HG03175 (cell line): ENCODE results near the gene MRPL1.
A peak's percentile ranks its signal among the peaks of the same experiment; 100 is the strongest.
"Not testable (repeated sequence)": the region's sequence is repeated elsewhere in the genome, so short reads cannot be mapped to it uniquely, and the experiment has no call there.

ENCODE experiments used
- ATAC-seq: cut with Tn5 transposase; IDR thresholded peaks from one replicate; pipeline ENCODE4 v1.9.1; 2021; ENCODE audit warnings: mild to moderate bottlenecking, moderate library complexity; ENCODE audit not compliant: unreplicated experiment

Gene MRPL1

DNA sequence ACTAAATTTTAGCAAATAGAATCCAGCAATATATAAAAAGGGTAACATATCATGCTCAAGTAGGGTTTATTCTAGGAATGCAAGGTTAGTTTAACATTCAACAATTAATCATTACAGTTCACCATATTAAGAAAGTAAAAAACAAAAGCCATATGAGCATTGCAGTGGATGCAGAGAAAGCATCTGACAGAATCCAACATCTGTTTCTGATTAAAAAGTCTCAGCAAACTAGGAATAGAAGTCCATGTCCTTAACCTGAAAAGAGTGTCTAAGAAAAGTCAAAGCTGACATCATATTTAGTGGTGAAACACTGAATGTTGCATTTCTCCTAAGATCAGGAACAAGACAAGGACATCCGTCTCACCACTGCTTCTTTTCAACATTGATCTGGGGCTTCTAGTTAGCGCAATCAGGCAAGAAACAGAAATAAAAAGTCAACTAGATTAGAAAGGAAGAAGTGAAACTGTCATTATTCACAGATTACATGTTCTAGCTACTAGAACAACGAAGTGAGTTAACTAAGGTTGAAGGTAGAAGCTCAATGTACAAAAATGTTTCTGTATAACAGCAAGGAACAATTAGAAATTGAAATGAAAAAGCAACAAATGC is 49.3 kb downstream of the MRPL1 start:
- ATAC-seq = peak; percentile 80

DNA sequence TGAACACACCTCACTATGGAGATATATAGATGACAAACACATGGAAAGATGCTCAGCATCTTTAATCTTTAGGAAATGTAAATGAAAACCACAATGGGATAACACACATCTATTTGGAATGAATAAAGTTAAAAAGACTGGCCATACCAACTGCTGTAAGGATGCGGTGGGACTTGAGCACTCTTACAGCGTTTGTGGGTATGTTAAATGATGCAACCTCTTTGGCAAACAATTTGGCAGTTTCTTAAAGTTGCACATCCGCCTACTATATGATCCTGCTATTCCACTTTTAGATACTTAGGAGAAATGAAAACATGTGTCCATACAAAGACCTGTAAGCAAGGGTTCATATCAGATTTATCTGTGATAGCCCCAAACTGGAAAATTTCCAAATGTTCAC is 50.7 kb downstream of the MRPL1 start:
- no peak for ATAC-seq

DNA sequence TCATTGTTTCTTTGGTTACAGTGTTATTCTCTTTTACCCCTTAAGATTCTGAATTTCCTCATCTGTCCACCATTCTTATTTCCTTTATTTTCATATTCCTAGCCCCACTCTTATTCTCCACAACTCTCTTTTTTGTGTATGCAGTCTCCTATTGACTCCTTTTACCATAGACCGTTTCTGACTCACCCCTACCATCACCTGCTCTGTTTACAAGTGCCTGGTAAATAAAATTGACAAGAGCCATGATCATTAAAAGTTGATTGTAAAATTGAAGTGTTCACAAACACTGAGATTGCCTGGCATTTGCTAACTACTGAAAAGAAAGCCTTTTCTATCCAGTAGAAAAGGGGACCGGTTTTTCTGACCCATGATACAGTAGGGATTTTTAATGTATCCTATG is 54.4 kb downstream of the MRPL1 start:
- no peak for ATAC-seq

DNA sequence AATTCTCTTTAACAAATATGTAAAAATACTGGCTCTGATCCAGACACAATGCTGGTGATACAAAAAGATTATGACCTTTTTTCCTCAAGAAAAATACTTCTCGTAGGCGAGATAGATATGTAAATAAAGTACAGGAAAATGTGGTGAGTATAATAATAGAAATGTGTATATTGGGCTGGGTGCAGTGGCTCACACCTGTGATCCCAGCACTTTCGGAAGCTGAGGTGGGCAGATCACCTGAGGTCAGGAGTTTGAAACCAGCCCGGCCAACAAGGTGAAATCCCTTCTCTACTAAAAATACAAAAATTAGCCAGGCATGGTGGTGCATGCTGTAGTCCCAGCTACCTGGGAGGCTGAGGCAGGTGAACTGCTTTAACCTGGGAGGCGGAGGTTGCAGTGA is 55.0 kb downstream of the MRPL1 start:
- ATAC-seq = no peak

DNA sequence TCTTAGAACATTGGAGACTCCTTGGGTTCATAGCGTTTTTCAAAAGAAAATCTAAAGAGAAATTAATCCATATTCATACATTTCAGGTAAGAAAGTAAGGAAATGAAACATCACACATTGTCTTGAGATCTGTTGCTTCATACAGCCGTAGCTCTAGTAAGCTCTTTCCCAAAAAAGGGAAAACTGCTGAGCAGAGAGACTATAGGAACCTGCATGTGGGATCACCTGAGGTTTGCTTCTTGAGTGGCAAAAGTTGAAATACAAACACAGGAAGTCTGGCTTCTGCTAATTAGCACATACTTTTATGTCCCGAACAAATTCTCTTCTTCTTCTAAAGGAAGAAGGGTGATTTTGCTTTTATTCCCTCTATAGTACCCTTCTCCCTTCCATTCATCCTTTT is 57.7 kb downstream of the MRPL1 start:
- ATAC-seq = no peak

DNA sequence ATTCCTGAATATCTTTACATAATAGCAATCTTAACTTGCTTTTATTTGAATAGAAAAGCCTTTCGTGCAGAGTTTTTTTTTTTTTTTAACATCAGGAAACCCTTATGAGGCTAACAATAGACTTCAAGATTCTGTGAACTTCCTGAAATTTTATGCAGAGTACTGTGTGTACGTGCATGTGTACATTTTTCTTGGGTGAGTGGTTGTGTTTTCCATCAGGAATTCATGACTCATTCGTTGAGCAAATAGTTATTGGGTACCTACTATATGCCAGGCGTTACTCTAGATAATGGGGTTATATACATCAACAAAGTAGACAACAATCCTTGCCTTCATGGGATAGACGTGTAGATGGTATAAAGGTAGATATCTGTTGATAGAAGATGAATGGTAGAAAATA is 59.1 kb downstream of the MRPL1 start:
- ATAC-seq = no peak

DNA sequence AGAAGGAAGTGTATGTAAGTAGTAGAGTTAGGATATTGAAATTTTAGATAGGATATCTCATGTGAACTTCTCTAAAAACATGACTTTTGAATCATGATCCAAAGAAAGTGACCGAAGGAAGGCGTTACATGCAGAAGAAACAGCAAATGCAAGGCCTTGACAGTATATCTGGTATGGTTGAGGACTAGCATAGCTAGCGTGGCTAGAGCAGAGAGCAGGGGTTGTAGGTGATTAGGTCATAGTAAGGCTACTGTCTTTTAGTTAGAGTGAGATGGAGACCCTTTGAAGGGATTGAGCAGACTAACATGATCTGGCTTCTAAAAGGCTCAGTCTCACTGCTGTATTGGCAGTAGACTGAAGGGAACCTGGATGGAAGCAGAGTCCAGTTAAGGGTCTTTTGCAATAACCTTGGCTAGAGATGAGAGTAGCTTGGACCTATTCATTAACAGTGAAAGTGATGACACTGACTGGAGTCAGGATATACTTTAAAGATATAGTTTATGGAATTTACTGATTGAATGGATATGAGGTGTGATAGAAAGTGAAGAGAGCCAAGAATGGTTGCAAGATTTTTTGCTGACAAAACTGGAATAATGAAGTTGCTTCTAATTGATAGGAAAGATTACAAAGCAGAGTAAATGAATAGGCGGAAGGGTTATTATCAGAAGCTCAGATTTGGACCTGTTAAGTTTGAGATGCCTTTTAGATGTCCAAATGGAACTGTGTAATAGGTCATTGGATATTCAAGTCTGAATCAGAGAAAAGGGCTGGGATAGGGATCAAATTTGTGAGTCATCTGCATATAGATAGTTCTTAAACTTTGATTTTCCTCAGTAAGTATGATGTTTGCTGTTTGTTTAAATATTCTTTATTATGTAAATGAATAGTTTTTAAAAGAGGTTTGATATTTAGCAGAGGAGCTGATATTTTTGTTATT is 59.8 kb downstream of the MRPL1 start:
- ATAC-seq = no peak

DNA sequence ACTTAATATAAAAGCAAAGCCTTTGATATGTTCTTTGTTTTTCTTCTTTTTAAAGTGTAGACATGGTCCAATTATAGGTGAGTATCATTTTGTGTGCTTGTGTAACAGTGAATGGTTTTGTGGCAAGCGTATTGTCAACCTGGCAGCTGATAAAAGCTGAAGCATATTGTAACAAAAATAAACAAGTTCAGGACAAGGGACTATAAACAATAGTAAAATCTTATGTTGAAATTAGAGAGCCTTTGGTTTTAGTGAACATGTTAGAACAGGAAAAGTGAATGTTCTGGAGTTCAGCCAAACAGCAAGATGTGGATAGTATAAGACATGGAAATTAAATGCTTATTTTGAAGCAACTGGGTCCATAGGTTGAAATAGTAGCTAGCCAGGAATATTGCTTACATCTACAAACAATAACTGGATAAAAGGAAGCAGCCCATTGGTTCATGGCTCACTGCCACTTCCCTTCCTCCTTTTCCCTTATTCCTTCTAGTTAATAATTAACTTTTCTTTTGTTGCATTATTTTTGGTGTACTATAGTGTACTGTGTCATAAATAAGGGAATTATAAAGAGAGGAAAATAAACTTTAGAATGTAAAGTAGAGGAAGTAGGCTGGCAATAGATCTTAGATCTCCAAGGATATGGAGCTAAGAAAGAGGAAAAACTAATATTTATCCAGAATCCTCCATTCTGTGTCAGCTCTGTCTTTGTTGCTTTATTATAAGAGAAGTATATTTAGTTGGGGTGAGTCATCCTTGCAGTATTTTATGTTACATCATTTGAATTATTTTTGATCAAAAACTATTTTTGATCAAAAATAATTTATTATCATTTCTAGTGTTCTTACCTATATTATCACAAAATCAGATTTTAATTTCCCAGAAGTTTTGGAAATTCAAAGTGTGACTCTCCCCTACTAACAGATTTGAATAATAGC is 65.6 kb downstream of the MRPL1 start:
- ATAC-seq = no peak

DNA sequence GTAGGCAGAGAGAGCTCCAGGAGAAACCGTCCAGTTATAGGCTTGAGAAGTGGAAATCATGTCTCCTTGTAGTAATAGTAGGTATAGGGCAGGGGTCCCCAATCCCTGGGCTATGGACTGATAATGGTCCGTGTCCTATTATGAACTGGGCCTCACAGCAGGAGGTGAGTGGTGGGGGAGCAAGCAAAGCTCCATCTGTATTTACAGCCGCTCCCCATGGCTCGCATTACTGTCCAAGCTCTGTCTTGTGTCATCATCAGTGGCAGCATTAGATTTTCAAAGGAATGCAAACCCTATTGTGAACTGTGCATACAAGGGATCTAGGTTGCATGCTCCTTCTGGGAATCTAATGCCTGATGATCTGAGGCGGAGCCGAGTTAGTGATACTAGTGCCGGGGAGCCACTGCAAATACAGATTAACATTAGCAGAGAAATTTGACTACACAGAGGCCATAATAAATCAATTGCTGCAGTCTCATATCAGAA is 67.6 kb downstream of the MRPL1 start:
- no peak for ATAC-seq

DNA sequence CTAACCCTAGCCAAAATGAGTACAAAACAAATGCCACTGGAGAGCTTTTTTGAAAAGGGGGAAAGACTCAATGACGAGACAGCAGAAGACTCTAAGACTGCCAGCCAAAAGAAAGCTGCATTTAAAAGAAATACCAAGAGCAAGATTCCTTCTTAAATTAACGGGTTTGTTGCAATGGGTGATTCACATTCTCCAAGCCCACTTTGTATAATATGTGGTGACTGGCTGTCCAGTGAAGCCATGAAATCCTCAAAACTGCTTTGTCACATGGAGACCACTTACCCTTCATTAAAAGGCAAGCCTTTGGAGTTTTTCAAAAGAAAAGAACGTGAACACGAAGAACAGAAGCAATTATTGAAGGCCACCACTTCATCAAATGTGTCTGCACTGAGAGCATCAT is 68.2 kb downstream of the MRPL1 start:
- ATAC-seq = no peak

DNA sequence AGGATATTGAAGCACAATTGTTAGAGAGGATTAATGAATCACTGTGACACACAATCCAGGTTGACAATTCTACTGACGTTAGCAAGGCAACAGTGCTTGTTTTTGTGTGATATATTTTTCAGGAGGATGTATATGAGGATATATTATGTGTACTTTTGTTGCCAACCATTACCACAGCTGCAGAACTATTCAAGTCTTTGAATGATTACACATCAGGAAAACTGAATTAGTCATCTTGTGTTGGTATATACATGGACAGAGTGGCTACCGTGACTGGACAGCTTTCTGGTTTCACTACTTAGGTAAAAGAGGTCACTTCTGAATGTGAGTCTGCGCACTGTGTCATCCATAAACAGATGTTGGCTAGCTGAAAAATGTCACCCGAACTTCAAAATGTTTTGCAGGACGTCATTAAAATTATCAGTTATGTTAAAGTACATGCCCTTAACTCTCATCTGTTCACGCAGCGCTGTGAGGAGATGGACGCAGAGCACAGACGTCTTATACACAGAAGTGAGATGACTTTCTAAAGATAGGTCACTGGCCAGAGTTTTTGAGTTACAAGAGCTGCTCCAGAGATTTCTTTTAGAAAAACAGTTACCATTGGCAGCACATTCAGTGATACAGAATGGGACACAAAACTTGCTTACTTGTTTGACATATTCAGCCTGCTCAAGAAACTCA is 69.0 kb downstream of the MRPL1 start:
- no peak for ATAC-seq

DNA sequence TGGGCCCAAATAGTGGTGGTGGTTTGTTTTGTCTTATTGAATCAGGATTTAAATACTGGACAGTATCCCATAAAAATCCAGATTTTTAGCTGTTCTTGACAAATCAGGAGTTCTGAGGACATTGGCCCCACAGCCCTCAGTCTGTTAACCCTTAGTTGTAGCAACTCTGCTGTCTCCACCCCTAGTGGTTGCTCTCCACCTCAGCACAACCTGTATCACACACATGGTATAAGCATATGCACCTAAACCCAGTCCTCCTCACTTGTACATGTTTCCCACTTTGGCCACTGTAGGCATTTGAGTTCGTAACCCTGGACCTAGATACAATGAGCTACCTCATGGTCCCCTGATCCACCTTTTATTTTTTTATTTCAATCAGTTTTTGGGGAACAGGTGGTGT is 75.9 kb downstream of the MRPL1 start:
- no peak for ATAC-seq

DNA sequence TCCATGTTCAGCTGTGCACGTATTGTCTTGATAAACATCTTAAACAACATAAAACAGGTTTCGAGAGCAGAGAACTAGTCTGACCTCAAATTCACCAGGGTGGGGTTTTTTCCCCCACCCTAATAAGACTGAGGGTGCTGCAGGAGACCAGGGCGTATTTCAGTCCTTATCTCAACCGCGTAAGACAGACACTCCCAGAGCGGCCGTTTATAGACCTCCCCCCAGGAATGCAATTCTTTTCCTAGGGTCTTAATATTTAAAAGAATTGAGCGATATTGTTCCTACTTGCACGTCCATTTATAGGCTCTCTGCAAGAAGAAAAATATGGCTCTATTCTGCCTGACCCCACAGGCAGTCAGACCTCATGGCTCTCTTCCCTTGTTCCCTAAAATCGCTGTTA is 83.3 kb downstream of the MRPL1 start:
- ATAC-seq = not testable (repeated sequence)

DNA sequence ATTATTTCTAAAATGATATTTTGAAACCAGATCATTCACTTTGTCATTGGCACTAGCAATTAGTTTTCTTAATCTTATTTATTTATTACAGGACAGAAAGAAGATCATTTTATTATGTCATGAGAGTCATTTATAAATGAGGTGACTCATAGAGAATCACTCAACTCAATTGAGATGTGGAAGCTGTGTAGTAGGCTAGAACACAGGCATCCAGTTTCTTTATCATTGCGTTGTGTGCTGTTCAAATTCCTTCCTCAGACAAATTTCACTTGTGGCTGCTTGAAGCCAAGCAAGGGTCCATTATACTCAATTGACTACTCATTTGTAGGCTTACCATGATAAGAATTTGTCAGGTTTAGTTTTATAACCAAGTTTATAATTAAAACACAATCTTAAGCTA is 87.6 kb downstream of the MRPL1 start:
- ATAC-seq = no peak

DNA sequence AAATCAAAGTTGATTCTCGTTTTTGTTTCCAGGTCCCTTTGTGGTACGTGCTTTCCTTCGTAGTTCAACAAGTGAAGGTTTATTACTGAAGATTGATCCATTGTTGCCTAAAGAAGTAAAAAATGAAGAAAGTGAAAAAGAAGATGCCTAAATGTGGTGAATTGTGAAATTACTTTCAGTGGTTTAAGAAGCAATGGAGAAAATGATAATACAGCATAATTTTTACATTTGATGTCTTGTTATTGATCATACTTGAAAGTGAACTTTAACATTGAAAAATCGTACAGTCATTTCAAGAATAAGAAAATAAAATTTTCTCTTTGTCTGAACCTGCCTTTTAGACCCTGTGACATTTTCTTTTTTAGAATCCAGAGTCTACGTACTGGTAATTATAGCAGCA is 89.8 kb downstream of the MRPL1 start:
- ATAC-seq = no peak

DNA sequence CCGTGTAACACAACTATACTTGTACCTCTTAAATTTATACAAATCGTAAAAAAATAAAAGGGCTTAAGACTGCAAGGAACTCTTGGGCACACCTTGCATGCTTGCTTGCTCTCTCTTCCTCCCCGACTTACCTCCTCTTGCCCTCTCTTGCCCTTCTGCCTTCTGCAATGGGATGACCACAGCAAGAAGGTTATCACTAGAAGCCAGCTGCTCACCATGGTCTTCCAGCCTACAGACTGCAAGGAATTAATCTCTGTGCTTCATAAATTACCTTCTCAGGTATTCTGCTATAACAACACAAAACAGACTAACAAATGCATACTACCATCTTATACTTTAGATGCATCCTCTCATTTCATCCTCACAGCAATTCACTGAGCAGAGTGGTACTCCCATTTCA is 92.1 kb downstream of the MRPL1 start:
- ATAC-seq = no peak

DNA sequence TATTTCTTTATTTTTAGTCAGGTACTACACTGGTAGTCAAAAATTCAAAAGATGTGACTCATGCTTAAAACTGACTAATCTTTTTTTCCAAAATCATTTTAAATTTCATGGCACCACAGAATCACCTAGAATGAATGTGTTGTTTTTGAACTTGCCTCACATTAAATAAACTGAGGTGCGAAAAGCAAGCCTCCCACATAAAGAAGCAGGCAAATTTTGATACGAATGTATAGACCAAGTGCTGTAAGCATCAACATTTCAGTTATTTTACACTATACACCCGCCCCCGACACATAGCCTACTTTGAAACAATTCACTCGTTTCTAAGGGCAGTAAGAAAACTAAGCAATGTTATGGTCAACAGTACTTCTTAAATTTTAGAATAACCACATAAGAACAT is 94.3 kb downstream of the MRPL1 start:
- no peak for ATAC-seq

DNA sequence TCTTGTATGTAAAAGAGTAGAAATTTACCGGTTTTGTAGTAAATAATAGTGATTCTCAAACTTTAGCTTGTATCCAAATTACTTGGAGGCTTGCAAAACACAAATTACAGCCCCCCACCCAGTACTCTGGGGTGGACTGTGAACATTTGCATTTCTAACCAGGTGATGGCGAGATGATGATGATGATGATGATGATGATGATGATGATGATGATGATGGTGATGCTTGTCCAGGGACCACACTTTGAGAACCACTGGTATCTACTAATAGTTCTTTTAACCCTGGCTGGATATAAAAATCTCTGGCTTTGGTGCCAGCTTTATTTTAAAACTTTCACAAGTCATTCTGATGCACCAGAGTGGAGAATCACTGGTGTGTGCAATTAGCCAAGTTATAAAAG is 96.3 kb downstream of the MRPL1 start:
- ATAC-seq = no peak

DNA sequence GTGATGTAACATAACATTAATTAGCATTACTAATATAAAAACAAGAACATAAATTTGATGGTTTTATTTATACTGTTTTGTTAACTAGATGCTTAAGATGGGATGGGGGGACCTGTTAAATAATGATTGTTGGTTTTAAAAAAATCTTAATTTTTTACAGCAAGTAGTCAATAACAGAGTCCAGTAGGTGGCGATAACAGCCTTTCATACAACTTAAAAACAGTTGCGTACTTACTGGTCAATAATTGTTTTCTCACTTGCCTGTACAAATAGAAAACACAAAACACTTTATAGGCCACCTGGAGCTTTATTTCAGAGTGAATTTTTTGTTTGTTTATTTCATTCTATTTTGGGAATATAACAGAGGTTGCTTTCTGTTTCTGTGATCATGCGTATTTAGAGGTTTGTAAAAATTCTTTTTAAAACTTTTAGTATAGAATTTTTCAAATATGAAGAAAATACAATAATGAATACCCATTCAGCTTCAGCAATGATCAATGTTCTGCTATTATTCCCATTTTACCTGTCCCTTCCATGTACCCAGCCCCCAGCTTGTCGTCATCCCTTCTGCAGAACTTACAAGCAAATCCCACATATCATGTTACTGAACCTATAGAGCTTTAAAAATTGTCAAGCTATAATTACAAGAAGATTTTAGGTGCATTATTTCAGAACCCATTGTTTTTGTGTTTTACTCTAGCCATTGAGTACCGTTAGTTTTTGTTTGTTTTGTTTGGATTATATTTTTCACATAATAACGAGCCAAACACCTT is 97.1 kb downstream of the MRPL1 start:
- no peak for ATAC-seq

DNA sequence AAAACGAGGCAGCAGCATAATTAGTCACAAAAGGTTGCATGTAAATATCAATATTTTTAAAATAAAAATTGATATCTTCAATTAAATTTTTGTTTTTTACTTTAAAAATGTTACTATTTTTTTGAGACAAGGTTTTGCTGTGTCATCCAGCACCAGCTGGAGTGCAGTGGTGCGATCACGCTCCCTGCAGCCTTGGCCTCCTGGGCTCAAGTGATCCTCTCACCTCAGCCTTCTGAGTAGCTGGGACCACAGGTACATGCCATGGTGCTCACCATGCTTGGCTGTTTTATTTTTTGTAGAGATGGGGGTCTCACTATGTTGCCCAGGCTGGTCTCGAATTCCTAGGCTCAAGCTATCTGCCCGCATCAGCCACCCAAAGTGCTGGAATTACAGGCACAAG is 97.7 kb downstream of the MRPL1 start:
- ATAC-seq = no peak
